NT2/D1 (cell line): ENCODE measurements around the gene POU6F2.

Source experiments
- DNase-seq: peaks from one replicate; pipeline ENCODE4 v3.0.0-alpha.2; 2011; ENCODE audit warnings: low read depth, low spot score
- H3K27me3 ChIP-seq: 2 replicates; pipeline ENCODE4 v1.6.0; 2011; ENCODE audit warnings: mild to moderate bottlenecking; ENCODE audit not compliant: insufficient read length, insufficient read depth
- H3K36me3 ChIP-seq: 2 replicates; pipeline ENCODE4 v1.6.1; 2011; ENCODE audit warnings: mild to moderate bottlenecking, low read length, mixed read lengths; ENCODE audit not compliant: insufficient read depth, insufficient read length
- H3K4me1 ChIP-seq: 2 replicates; pipeline ENCODE4 v1.5.1; 2011; ENCODE audit not compliant: insufficient read depth, insufficient read length
- H3K4me3 ChIP-seq: 2 replicates; pipeline ENCODE4 v1.5.1; 2011; ENCODE audit warnings: low read depth; ENCODE audit not compliant: insufficient read length
- H3K9ac ChIP-seq: 2 replicates; pipeline ENCODE4 v1.6.0; 2011; ENCODE audit warnings: low read depth; ENCODE audit not compliant: insufficient read length
- H3K9me3 ChIP-seq: 2 replicates; pipeline ENCODE4 v1.5.1; 2011; ENCODE audit warnings: mild to moderate bottlenecking, low read length; ENCODE audit not compliant: insufficient read depth
- SUZ12 ChIP-seq: IDR thresholded peaks from 2 replicates; pipeline ENCODE4 v1.6.1; 2011; ENCODE audit not compliant: insufficient read length, insufficient read depth; ENCODE audit errors: extremely low read depth
- YY1 ChIP-seq: IDR thresholded peaks from 2 replicates; pipeline ENCODE4 v1.6.1; 2011; ENCODE audit not compliant: insufficient read length, insufficient read depth
- ZNF274 ChIP-seq: IDR thresholded peaks from 2 replicates; pipeline ENCODE4 v1.6.1; 2011; ENCODE audit warnings: mild to moderate bottlenecking, low read depth, low read length

POU6F2 gene

GRCh38 chr7:39195967-39196366 lies 218.3 kb downstream of the POU6F2 start:
- H3K4me3 ChIP-seq = no peak overlapping the region
- H3K27me3 ChIP-seq = no peaks in the 10 kb centered on the region
- H3K36me3 ChIP-seq = no peaks in the 10 kb centered on the region
- no peak overlapping the region for H3K9ac ChIP-seq
- TF ChIP-seq SUZ12 = no peak
- TF ChIP-seq ZNF274 = no peak
- TF ChIP-seq YY1 = no peak
- no peak for DNase-seq
- H3K9me3 ChIP-seq = no peaks in the 10 kb centered on the region
- H3K4me1 ChIP-seq = no peaks in the 10 kb centered on the region

GRCh38 chr7:39197831-39198230 lies 220.1 kb downstream of the POU6F2 start:
- H3K4me1 ChIP-seq = no peaks in the 10 kb centered on the region
- no peaks in the 10 kb centered on the region for H3K9me3 ChIP-seq
- no peaks in the 10 kb centered on the region for H3K36me3 ChIP-seq
- H3K9ac ChIP-seq = no peak overlapping the region
- DNase-seq = no peak
- H3K4me3 ChIP-seq = no peak overlapping the region
- TF ChIP-seq ZNF274 (no peak), SUZ12 (no peak), YY1 (no peak)
- no peaks in the 10 kb centered on the region for H3K27me3 ChIP-seq

- Histone ChIP-seq H3K36me3 (no peaks in the 10 kb centered on the region), H3K4me3 (no peak overlapping the region), H3K9ac (no peak overlapping the region), H3K27me3 (no peaks in the 10 kb centered on the region), H3K4me1 (no peaks in the 10 kb centered on the region), H3K9me3 (no peaks in the 10 kb centered on the region)
- DNase-seq = no peak
- TF ChIP-seq YY1 (no peak), ZNF274 (no peak), SUZ12 (no peak)
Observed at GRCh38 chr7:39198556-39198955, 220.8 kb downstream of the POU6F2 start.

GRCh38 chr7:39199006-39199405 lies 221.3 kb downstream of the POU6F2 start:
- TF ChIP-seq SUZ12 (no peak), ZNF274 (no peak), YY1 (no peak)
- Histone ChIP-seq H3K9ac (no peak overlapping the region), H3K4me1 (no peaks in the 10 kb centered on the region), H3K9me3 (no peaks in the 10 kb centered on the region), H3K36me3 (no peaks in the 10 kb centered on the region), H3K27me3 (no peaks in the 10 kb centered on the region), H3K4me3 (no peak overlapping the region)
- no peak for DNase-seq

- TF ChIP-seq SUZ12 = no peak
- no peak for TF ChIP-seq YY1
- no peak for TF ChIP-seq ZNF274
- no peak overlapping the region for H3K9ac ChIP-seq
- no peak overlapping the region for H3K4me3 ChIP-seq
- H3K36me3 ChIP-seq = no peaks in the 10 kb centered on the region
- DNase-seq = no peak
- H3K27me3 ChIP-seq = no peaks in the 10 kb centered on the region
- no peaks in the 10 kb centered on the region for H3K4me1 ChIP-seq
- H3K9me3 ChIP-seq = no peaks in the 10 kb centered on the region
Observed at GRCh38 chr7:39199951-39200350, 222.2 kb downstream of the POU6F2 start.

- Histone ChIP-seq H3K27me3 (no peaks in the 10 kb centered on the region), H3K36me3 (no peaks in the 10 kb centered on the region), H3K9ac (no peak overlapping the region), H3K4me3 (no peak overlapping the region), H3K9me3 (no peaks in the 10 kb centered on the region), H3K4me1 (no peaks in the 10 kb centered on the region)
- DNase-seq = no peak
- TF ChIP-seq YY1 (no peak), ZNF274 (no peak), SUZ12 (no peak)
Observed at GRCh38 chr7:39202041-39202440, 224.3 kb downstream of the POU6F2 start.

- Histone ChIP-seq H3K36me3 (peaks cover 4% of the 10 kb centered on the region), H3K9me3 (no peaks in the 10 kb centered on the region), H3K27me3 (no peaks in the 10 kb centered on the region), H3K9ac (no peak overlapping the region), H3K4me1 (no peaks in the 10 kb centered on the region), H3K4me3 (no peak overlapping the region)
- TF ChIP-seq ZNF274 (no peak), SUZ12 (no peak), YY1 (no peak)
- DNase-seq = no peak
Observed at GRCh38 chr7:39210362-39210761, 232.7 kb downstream of the POU6F2 start.
